GM04504 (cell line): Measurements from ENCODE around the gene AKR1C3.
"Not testable (repeated sequence)": the region's sequence is repeated elsewhere in the genome, so short reads cannot be mapped to it uniquely, and the experiment has no call there.

Experiments
- DNase-seq: peaks from one replicate; pipeline ENCODE4 v3.0.0-alpha.2; 2012; ENCODE audit warnings: low read depth

AKR1C3 gene

DNA sequence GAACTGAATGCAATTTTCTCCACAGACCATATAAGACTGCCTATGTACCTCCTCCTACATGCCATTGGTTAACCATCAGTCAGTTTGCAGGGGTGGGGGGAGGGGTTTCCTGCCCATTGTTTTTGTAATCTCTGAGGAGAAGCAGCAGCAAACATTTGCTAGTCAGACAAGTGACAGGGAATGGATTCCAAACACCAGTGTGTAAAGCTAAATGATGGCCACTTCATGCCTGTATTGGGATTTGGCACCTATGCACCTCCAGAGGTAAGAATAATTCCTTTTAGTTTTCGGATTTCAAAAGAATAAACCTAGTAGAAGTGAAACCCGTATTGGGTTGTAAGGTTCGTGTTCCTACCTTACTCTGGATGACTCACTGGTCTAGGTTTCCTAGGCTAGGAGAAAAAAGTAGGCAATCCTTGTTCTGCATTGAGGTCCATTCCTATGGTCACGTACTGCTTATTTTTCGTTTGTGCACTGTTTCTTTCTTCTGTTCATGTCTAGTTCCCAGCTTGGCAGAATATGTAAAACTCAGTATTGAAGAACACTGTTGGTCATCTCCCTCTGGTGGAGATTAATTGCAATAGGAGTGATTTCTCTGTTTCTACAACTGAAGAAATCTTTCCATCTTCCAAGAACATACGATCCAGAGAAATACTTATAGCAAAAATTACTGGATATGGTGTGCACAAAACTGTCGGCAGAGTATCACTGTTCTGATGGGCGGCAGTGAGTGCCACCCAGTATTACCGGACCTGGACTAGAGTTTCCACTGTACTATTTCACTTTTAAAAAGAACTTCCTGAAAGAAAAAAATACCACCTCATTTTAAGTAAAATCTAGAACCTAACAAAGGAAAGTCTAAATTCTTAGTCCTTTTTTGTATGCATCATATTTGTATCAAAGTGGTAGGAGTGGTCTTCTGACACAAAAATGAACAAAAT lies at the start of gene AKR1C3:
Gene AKR1C3 (plus strand): TSS at position 150 of the 941 bp plus-strand sequence. CDS start 31 bp downstream, at position 181.
- DNase-seq, result peak; percentile 48

DNA sequence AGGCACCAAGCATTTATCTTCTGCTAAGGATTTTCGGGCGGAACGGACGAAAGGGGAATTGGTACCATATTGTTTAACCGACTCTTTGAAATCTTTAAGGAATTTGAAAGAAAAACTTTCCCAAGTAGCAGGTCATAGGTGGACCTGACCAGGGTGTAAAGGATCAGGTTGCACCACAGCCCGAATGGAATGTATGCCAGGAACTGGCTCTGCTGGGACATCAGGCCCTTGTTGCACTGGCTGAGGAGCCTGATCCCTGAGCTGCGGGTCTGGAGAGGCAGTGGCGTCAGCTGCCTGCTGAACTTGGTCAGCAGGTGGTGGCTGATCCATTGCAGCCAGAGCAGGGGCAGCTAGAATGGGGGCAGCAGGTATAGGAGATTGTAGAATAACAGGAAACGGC lies 49.1 kb upstream of the AKR1C3 start:
- no peak for DNase-seq

DNA sequence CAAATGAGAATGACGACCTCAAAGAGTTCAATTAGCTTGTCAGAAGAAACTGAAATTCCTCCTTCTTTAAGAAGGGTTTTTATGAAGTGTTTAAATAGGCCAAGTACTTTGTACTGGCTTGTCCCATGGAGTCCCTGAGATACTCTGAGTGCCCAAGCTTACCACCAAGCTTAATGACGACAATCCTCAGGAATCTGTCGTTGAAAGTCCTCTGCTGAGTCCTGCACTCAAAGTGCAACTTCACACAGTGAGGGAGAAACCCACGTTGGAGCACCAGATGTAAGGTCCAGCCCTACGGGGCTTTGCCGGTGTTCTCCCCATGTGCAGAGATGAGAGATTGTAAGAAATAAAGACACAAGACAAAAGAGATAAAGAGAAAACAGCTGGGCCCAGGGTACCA lies 47.8 kb upstream of the AKR1C3 start:
- no peak for DNase-seq

DNA sequence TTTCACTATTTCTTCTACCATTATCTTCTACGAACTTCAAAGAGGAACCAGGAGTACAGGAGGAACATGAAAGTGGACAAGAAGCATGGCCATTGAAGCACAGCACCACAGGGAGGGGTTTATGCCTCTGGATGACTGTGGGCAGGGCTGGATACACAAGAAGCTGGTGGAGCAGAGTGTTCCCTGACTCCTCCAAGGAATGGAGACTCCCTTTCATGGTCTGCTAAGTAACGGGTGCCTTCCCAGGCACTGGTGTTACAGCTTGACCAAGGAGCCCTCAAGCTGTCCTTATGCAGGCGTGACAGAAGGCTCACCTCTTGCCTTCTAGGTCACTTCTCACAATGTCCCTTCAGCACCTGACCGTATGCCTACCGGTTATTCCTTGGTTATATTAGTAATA lies 47.2 kb upstream of the AKR1C3 start:
- not testable (repeated sequence) for DNase-seq

DNA sequence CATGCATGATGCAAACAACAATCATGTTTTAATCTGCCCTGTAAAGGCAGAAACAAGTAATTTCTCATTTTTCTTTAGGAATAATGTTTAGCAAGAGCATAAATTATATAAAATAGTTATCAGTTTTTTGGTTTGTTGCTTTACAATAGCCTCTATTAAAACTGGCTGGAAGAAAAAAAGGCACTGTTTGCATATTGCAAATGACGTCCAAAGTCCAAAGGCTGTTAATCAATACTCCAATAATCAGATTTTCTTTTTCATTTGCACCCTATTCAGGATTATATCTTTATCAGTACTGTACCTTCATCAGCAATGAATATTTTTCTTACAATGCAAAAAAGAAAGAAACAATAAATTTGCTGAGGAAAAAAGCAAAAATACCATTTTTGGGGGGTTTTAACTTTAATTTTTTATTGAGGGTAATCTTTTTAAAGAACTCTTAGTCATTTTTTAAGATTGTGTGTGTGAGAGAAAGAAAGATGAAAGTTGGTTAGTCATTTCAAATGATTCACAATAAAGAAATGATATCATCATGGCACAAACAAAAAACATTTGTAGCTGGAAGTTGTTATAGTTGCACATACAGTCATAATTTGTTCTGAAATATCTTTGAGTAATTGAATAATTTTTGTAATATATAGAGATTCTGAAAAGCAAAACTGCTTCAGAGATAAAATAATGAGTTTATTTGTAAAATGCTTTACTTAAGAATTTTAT lies 46.1 kb upstream of the AKR1C3 start:
- DNase-seq, result no peak

DNA sequence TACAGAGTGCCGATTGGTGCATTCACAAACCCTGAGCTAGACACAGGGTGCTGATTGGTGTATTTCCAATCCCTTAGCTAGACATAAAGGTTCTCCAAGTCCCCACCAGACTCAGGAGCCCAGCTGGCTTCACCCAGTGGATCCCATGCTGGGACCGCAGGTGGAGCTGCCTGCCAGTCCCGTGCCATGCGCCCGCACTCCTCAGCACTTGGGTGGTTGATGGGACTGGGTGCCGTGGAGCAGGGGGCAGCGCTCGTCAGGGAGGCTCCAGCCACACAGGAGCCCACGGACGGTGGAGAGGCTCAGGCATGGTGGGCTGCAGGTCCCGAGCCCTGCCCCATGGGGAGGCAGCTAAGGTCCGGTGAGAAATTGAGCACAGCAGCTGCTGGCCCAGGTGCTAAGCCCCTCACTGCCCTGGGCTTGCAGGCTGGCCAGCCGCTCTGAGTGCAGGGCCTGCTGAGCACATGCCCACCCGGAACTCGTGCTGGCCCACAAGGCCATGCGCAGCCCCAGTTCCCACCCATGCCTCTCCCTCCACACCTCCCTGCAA lies 41.2 kb upstream of the AKR1C3 start:
- DNase-seq, result not testable (repeated sequence)

DNA sequence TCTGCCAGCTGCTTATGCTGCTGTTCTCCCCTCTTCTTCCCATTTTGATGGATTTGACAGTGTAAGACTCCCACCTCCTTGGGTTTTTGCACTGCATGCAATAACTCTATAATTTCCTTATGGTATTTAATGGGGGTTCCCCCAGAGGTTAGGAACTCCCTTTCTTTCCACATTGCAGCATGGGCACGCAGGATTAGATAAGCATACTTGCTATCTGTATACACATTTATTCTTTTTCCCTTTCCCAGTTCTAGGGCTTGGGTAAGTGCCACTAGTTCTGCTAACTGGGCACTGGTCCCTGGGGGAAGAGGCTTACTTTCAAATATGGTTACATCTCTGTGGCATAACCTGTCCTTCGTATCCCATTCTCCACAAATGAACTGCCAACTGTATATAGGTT lies 39.4 kb upstream of the AKR1C3 start:
- not testable (repeated sequence) for DNase-seq

DNA sequence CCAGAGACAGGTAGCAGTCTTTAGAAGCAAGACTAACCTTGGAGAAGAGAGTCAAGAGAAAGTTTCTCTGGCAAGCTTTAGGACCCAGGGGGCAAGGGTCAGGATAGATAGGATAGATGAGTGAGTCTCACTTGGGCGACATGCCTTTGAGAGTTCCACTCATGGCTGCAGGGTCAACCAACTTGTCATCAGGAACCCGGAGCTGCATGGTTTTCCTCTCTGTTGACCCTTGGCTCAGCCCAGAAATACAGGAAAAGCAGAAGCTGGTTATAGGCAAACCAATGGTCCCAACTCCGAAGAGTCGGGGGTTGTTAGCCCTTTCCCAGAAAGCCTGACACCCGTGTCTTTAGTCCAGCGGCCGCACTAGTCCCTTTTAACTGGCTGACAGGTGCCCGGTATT lies 34.9 kb upstream of the AKR1C3 start:
- not testable (repeated sequence) for DNase-seq

DNA sequence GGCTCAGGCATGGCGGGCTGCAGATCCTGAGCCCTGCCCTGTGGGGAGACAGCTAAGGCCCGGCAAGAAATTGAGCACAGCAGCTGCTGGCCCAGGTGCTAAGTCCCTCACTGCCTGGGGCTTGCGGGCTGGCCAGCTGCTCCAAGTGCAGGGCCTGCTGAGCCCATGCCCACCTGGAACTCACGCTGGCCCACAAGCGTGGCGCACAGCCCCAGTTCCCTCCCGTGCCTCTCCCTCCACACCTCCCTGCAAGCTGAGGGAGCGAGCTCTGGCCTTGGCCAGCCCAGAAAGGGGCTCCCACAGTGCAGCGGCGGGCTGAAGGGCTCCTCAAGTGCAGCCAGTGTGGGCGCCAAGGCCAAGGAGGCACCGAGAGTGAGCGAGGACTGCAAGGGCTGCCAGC lies 33.4 kb upstream of the AKR1C3 start:
- not testable (repeated sequence) for DNase-seq

DNA sequence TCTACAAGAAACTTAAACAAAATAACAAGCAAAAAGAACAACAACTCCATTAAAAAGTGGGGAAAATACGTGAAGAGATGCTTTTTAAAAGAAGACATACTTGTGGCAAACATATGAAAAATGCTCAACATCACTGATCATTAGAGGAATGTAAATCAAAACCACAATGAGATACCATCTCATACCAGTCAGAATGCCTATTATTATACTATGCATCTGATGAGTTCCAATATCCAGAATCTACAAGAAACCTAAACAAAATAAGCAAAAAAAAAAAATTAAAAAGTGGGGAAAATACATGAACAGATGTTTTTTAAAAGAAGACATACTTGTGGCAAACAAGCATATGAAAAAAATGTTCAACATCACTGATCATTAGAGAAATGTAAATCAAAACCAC lies 29.6 kb upstream of the AKR1C3 start:
- DNase-seq, result no peak

DNA sequence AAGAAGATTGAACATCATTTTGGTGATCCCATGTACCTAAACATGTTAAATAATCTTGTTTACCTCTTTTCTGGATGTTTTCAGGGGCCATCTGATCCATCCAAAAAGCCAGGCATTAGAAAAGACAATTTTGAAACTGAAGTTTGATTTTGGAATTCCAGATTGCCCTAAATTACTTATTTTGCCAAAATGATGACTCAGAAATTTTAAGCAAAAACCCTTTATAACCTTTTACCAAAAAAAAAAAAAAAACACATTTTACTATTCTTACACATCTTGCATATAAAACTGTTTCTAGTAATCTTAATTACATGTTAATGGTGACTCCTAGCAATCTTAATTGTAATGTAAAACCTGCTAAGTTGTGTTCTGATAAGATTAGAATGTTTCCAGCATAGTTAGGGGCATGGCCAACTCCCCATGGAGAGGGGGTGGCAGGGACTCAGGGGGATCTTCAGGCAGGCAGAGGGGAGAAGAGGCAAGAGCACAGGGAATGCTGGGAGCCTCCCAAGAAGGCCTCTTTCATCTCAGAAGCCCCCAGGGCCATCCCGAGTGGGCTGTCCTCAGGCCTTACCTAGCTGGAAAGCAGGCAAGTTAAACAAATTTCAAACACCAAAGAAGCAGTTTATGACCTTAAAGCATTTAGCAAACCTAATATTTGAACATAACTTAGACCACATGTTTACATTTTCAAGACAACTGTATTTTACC lies 25.8 kb upstream of the AKR1C3 start:
- DNase-seq, result no peak

DNA sequence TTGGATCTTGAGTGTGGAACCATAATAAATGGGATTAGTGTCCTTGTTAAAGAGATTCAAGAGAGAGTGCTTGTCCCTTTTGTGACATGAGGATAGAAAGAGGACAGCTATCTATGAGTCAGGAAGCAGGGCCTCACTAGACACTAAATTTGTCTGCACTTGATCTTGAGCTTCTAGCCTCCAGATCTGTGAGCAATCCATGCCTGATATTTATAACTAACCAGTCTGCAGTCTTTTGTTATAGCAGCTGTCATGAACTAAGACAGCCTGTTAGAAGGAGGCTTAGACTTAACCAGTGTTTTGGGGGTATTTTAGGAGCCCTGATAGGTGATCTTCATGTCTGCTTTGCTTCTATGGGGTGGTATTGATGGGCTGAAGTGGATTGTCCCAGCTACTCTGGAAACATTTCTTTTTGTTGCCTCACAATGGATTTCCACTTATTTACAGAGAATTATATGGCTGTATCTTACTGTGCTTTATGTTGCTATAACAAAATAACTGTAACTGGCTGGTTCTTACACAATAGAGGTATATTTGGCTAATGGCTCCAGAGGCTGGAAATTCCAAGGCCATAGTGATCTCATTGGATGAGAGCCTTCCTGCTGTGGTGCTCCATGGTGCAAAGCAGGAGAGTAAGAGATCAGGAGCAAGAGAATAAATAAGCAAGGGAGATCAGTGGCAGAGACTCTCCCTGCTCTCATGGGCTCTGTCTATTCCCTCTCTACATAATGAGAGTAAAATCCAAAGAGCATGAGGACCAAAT lies 23.4 kb upstream of the AKR1C3 start:
- no peak for DNase-seq

DNA sequence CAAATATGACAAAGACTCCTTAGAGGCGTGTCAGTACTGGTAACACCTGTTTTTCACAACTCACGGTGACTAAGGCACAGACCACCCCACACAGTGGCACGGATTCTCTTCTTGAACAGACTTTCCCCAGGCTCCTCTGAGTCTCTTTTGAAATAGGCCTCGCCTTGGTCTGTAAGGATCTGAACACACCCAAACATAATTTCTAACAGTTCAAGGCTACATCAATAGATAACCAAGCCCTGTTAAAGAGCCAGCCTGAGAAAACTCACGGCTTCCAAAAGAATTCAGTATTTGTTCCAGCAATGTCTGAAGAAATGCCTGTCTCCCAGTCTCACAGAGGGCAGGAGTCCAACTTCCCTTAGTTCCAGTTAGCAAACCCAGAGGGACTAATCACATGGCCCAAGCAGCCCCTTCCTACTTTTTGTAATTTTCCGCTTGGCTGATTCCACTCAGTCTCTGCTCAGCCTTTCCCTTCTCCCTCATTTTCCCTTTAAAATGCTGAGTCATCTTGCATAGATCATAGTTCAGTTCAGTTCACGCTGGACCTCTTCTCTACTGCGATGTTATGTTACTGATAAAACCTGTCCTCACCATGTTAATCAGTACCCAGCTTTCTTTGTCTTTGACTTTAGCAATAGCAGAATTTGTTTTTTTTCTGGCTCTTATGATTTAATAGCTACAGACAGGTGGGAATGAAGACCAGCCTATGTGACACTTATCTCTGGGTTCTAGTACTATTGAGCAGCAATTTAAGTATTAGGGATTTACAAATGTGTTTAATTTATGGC lies 22.6 kb upstream of the AKR1C3 start:
- peak; percentile 89 for DNase-seq

DNA sequence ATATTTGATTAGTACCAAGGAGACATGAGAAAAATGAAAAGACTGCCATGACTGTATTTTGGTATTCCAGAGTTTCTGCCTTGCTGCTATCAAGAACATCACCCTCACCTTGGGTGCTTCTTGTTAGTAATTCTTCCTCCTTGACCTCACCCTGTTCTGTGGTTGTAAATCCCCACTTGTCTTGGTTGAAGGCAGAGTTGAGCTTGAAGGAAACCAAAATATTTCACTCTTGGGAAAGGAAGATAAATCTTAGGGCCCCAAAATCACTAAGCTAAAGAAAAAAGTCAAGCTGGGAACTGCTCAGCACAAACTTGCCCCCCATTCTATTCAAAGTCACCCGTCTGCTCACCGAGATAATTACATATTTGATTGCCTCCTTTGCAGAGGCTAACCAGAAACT lies 20.6 kb upstream of the AKR1C3 start:
- DNase-seq, result no peak

DNA sequence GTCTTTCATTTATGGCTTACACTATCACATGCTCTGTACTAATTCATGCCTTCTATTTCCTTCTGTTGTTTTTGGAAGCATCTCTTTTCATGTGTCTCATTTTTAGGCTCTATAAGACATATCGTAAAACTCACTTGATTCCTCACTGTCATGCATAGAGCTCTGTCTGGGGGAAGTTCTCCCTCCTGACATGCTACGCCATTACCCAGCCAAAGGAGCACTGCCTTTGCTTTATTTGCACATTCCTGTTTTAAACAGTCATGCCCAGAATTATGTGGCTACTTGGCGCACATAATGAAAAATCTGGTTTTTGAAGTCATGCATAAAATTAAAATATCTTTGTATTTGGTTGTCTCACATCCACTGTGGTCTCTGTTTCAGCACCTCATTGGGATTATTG lies 17.6 kb upstream of the AKR1C3 start:
- DNase-seq, result peak; percentile 58

DNA sequence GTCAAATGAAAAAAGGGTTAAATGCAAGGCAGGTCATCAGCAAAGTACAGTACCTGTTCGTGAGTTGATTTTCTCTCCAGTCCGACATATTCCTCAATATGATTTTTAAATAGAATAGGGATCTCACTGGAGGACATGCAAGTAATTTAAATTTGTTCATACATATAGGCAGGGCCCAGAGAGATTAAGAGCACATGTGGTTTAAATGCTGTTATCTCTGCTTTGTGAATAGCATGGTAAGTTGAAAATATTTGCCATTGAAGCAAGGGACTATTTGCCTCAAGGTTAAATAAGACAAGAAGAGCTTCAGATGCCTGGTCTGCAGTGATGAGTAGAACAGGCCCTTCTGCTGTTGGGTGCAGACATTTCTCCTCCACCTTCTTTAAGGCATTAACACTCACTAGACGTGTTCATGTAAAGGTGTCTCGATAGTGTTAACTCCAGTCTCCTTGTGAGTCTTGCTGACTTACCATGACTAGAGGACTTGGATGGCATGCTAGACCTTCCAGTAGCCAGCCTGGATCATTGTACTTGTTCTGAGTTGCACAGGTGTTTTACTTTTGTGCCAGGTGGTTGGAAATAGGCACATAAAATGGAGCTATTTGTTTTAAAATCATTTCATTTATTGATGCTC lies 15.6 kb upstream of the AKR1C3 start:
- DNase-seq, result no peak

DNA sequence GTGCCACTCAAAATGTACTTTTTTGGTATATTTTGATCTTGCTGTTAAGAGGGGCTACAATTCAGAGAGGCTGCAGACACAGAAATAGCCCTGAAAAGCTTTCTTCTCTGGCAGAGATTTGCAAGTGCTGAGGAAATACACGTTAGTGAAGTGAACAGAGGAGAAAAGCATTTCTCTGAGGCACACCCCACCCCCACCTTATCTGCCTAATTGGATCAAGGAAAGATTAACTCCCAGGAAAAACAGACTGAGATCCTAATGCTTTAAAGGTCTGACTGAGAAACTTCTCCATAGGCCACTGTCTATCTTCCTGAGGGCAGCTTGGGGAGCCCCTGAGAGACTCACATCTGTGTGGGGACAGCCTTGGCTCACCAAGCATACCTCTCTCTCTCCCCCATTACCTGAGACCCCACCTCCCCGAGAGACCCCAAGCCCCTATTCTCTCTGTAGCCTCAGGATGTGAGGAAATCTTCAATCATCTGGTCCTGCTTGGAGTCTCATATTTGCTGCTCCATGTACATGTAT lies 14.8 kb upstream of the AKR1C3 start:
- no peak for DNase-seq

DNA sequence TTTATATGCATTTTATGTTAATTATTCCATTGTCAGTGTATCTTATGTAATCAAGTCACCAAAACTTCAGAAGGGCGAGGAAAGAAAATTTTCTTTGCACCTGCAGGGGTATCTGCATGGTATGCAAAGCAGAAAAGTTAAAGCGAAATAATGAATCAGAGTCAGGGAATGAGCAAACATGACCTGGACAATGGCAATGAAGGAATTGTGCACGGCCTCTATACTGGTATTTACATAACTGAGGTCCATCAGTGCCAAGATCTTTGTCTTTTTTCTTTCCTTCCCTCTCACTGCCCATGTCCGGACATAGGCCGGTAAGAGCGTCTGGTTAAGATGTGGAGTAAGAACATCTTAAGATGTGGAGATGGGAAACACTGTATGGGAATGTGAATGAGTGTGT lies 14.4 kb upstream of the AKR1C3 start:
- no peak for DNase-seq

DNA sequence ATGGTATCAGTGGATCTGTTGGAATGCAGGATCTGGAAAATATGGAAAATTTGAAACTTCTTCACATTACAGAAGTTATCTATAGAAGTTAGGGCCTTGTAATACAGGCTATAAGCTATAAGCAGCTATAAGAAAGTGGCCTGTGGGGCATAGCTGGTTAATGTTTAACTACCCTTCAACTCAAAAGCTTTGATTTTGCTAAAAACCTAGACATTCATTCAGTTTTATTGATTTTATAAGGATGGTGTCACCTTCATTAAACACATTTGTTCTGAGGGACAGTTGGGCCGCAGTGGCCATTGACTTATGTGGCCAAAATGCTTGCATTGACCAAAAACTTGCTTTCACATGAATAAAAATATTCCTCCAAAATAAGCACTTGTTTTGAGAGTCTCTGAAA lies 13.1 kb upstream of the AKR1C3 start:
- no peak for DNase-seq

DNA sequence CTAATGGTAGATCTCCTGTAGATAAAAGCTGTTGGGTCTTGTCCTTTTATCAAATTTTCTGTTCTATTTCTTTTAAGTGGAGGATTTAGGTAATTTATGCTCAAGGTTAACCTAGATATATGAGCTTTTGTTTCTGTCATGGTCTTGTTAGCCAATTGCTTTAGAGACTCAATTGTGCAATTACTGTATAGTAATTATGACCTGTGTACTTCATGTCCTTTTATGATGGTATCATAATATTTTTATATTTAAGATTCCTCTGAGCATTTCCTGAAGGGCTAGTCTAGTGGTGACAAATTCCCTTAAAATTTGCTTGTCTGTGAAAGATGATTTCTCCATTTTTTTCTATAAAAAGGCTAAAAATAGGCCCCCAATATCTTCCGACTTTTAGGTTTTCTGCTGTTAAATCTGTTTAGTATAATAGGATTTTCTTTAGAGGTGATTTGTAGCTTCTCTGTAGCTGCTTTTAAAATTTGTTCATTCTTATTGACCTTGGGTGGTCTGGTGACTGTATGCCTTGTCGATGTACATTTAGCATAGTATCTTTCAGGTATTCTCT lies 5.4 kb upstream of the AKR1C3 start:
- no peak for DNase-seq
